ENCODE data around the gene TRAPPC2. TPM values are rescaled to one million over a fixed set of nuclear protein-coding genes. Genes with fewer than 3 reads are reported as not detected.

Gene TRAPPC2
- polyA plus RNA-seq, 1 of the 3 experiments (the other 2 are of a cell fraction): 10.4 TPM

GRCh38 chrX:13775837-13776236, 41.4 kb upstream of the TRAPPC2 start:
- Histone ChIP-seq H3K9ac (no peak overlapping the region), H3K79me2 (ENCODE audit: insufficient read depth) (no peaks in the 10 kb centered on the region), H3K9me3 (no peaks in the 10 kb centered on the region), H3K4me3 (ENCODE audit: low read depth in 2 of 2, low read length in 1 of 2) (no peak overlapping the region), H3F3A (replicated peaks; ENCODE audit: insufficient read depth) (no peaks in the 10 kb centered on the region), H2AFZ (ENCODE audit: low read depth) (no peak overlapping the region), H3K4me2 (no peak overlapping the region), H3K27me3 (ENCODE audit: insufficient read depth) (no peaks in the 10 kb centered on the region), H3K9me2 (no peaks in the 10 kb centered on the region), H3K27ac (ENCODE audit: low read depth in 2 of 2, low read length in 1 of 2) (no peak overlapping the region), H3K4me1 (ENCODE audit: control insufficient read depth in 1 of 2, insufficient read depth in 2 of 2, low read depth in 1 of 2, low read length in 1 of 2) (no peaks in the 10 kb centered on the region; a peak in 1 of 4 replicates), H3K36me3 (replicated peaks in 1 of 2; ENCODE audit: control insufficient read depth in 1 of 2, insufficient read depth in 2 of 2, low read length in 1 of 2) (peaks cover 40 to 55% of the 10 kb centered on the region in 2 experiments), H4K20me1 (ENCODE audit: insufficient read depth) (no peaks in the 10 kb centered on the region)
- no peak for DNase-seq
- ChIA-PET CTCF (interaction anchor here (1.2 to 2.1 kb wide), 6 partner anchors 11 to 256 kb away, joined by 3 to 6 read pairs (median 5); no protein-coding TSS in a partner anchor), POLR2A (no interaction called here)
- TF ChIP-seq NFIC (IDR thresholded peaks at IDR 0.05; ENCODE audit: borderline replicate concordance) (no peak), TEAD4 (IDR thresholded peaks at IDR 0.05; ENCODE audit: borderline replicate concordance, insufficient read depth) (no peak), RFX5 (IDR thresholded peaks at IDR 0.05; ENCODE audit: low read length) (no peak), GATA2 (CRISPR knock-in tag; IDR thresholded peaks at IDR 0.05) (no peak), ELF1 (IDR thresholded peaks at IDR 0.05) (no peak), FOSL2 (IDR thresholded peaks at IDR 0.05; ENCODE audit: borderline replicate concordance, low read depth) (no peak), FOXJ3 (CRISPR knock-in tag; IDR thresholded peaks at IDR 0.05) (no peak), GABPA (IDR thresholded peaks at IDR 0.05; ENCODE audit: low read depth) (no peak), SIN3A (IDR thresholded peaks at IDR 0.05; ENCODE audit: borderline replicate concordance, low read depth, low read length) (no peak), IRF3 (IDR thresholded peaks at IDR 0.05; ENCODE audit: low read depth, low read length) (no peak), MEF2A (IDR thresholded peaks at IDR 0.05; ENCODE audit: borderline replicate concordance, low read depth) (no peak), ZBTB33 (IDR thresholded peaks at IDR 0.05; ENCODE audit: borderline replicate concordance, low read depth) (no peak), MXI1 (IDR thresholded peaks at IDR 0.05; ENCODE audit: low read depth, low read length) (no peak)
- TF ChIP-seq, protein P1, sequence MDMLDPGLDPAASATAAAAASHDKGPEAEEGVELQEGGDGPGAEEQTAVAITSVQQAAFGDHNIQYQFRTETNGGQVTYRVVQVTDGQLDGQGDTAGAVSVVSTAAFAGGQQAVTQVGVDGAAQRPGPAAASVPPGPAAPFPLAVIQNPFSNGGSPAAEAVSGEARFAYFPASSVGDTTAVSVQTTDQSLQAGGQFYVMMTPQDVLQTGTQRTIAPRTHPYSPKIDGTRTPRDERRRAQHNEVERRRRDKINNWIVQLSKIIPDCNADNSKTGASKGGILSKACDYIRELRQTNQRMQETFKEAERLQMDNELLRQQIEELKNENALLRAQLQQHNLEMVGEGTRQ (IDR thresholded peaks at IDR 0.05; ENCODE audit: borderline replicate concordance, low read depth, low read length): no peak
- WGBS (ENCODE audit: low lambda C conversion rate): 85% methylated on average over 3 of the region's 3 CpGs

GRCh38 chrX:13774696-13775095, 40.3 kb upstream of the TRAPPC2 start:
- Histone ChIP-seq H4K20me1 (ENCODE audit: insufficient read depth) (no peaks in the 10 kb centered on the region), H3K79me2 (ENCODE audit: insufficient read depth) (no peaks in the 10 kb centered on the region), H3K9me2 (no peaks in the 10 kb centered on the region), H3K27me3 (ENCODE audit: insufficient read depth) (no peaks in the 10 kb centered on the region), H3K36me3 (replicated peaks in 1 of 2; ENCODE audit: control insufficient read depth in 1 of 2, insufficient read depth in 2 of 2, low read length in 1 of 2) (peaks cover 50 to 67% of the 10 kb centered on the region in 2 experiments), H3K4me3 (ENCODE audit: low read depth in 2 of 2, low read length in 1 of 2) (no peak overlapping the region), H3K4me1 (ENCODE audit: control insufficient read depth in 1 of 2, insufficient read depth in 2 of 2, low read depth in 1 of 2, low read length in 1 of 2) (no peaks in the 10 kb centered on the region; a peak in 1 of 4 replicates), H3K4me2 (no peak overlapping the region), H3F3A (replicated peaks; ENCODE audit: insufficient read depth) (no peaks in the 10 kb centered on the region), H3K9ac (no peak overlapping the region), H3K27ac (ENCODE audit: low read depth in 2 of 2, low read length in 1 of 2) (no peak overlapping the region), H3K9me3 (no peaks in the 10 kb centered on the region), H2AFZ (ENCODE audit: low read depth) (no peak overlapping the region)
- no peak for DNase-seq
- ChIA-PET POLR2A (no interaction called here), CTCF (interaction anchor here (1.5 to 2.1 kb wide), 3 partner anchors 17 to 24 kb away, joined by 4 to 5 read pairs (median 4); no protein-coding TSS in a partner anchor)
- WGBS (ENCODE audit: low lambda C conversion rate): 90% methylated on average over 2 of the region's 2 CpGs
- no peak for TF ChIP-seq TEAD4 (IDR thresholded peaks at IDR 0.05; ENCODE audit: borderline replicate concordance, insufficient read depth)
- TF ChIP-seq IRF3 (IDR thresholded peaks at IDR 0.05; ENCODE audit: low read depth, low read length): no peak
- TF ChIP-seq EZH2phosphoT487 (IDR thresholded peaks at IDR 0.05; ENCODE audit: borderline replicate concordance, low read depth): no peak
- TF ChIP-seq, protein P2, sequence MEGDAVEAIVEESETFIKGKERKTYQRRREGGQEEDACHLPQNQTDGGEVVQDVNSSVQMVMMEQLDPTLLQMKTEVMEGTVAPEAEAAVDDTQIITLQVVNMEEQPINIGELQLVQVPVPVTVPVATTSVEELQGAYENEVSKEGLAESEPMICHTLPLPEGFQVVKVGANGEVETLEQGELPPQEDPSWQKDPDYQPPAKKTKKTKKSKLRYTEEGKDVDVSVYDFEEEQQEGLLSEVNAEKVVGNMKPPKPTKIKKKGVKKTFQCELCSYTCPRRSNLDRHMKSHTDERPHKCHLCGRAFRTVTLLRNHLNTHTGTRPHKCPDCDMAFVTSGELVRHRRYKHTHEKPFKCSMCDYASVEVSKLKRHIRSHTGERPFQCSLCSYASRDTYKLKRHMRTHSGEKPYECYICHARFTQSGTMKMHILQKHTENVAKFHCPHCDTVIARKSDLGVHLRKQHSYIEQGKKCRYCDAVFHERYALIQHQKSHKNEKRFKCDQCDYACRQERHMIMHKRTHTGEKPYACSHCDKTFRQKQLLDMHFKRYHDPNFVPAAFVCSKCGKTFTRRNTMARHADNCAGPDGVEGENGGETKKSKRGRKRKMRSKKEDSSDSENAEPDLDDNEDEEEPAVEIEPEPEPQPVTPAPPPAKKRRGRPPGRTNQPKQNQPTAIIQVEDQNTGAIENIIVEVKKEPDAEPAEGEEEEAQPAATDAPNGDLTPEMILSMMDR (IDR thresholded peaks at IDR 0.05): no peak
- no peak for TF ChIP-seq TAF1 (IDR thresholded peaks at IDR 0.05; ENCODE audit: borderline replicate concordance, low read depth, low read length)
- no peak for TF ChIP-seq RAD21 (IDR thresholded peaks at IDR 0.05; ENCODE audit: low read length)
- TF ChIP-seq CHD2 (IDR thresholded peaks at IDR 0.05; ENCODE audit: low read length, partially characterized antibody): no peak
- TF ChIP-seq FOSL2 (IDR thresholded peaks at IDR 0.05; ENCODE audit: borderline replicate concordance, low read depth): no peak
- TF ChIP-seq GABPA (IDR thresholded peaks at IDR 0.05; ENCODE audit: low read depth): no peak
- no peak for TF ChIP-seq TCF12 (IDR thresholded peaks at IDR 0.05)
